ENCODE measurements around the gene TMEM164.

The TMEM164 gene

DNA sequence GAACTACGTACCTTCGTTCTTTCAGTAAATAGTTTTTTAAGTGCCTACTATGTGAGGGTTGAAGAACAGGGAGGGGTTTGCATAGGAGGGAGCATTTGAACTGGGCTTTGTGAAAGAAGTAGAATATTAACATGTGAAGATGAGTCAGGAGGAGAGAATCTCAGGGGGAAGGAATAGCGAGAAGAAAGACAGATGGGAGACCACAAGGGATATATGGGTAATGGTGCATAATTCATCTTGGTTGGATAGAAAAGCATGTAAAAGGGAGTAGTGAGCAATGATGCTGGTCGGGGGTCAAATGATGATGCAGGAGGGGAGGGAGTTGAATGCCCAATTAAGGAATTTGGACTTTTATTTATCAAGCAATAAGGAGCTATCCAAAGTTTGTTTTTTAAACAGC is 52.7 kb downstream of the TMEM164 start:
- H3K4me3 ChIP-seq (ENCODE audit: low read depth, low read length) = no peak overlapping the region
- TF ChIP-seq, protein P1, sequence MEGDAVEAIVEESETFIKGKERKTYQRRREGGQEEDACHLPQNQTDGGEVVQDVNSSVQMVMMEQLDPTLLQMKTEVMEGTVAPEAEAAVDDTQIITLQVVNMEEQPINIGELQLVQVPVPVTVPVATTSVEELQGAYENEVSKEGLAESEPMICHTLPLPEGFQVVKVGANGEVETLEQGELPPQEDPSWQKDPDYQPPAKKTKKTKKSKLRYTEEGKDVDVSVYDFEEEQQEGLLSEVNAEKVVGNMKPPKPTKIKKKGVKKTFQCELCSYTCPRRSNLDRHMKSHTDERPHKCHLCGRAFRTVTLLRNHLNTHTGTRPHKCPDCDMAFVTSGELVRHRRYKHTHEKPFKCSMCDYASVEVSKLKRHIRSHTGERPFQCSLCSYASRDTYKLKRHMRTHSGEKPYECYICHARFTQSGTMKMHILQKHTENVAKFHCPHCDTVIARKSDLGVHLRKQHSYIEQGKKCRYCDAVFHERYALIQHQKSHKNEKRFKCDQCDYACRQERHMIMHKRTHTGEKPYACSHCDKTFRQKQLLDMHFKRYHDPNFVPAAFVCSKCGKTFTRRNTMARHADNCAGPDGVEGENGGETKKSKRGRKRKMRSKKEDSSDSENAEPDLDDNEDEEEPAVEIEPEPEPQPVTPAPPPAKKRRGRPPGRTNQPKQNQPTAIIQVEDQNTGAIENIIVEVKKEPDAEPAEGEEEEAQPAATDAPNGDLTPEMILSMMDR (conservative IDR thresholded peaks at IDR 0.05; ENCODE audit: low read depth, low read length) = no peak
- no peak for DNase-seq (ENCODE audit: low read depth)

DNA sequence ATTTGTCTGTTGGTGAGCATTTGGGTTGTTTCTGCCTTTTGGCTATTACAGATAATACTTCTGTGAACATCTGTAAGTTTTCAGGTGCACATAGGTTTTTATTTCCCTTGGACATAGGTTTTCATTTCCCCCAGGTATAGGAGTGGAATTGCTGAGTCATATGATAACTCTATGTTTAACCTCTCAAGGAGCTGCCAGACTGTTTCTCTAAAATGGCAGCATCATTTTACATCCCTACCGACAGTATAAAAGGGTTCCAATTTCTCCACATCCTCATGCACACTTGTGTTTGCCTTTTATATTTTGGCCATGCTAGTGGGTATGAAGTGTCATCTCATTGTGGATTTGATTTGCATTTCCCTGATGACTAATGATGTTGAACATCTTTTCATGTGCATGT is 53.5 kb downstream of the TMEM164 start:
- no peak overlapping the region for H3K4me3 ChIP-seq (ENCODE audit: low read depth, low read length)
- TF ChIP-seq, protein P1 (conservative IDR thresholded peaks at IDR 0.05; ENCODE audit: low read depth, low read length) = no peak
- no peak for DNase-seq (ENCODE audit: low read depth)

DNA sequence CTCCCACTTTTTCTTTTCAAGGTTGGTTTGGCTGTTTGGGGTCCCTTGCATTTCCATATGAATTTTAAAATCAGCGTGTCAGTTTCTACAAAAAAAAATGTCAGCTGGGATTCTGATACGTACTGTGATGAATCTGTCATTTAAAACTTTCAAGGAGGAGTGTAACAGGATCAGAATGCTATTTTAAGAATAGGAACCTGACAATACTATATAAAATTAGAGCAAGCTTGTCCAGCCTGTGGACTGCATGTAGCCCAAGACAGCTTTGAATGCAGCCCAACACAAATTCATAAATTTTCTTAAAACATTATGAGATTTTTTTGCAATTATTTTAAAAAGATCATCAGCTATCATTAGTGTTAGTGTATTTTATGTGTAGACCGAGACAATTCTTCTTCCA is 56.5 kb downstream of the TMEM164 start:
- DNase-seq (ENCODE audit: low read depth) = no peak
- H3K4me3 ChIP-seq (ENCODE audit: low read depth, low read length) = no peak overlapping the region
- TF ChIP-seq, protein P1 (conservative IDR thresholded peaks at IDR 0.05; ENCODE audit: low read depth, low read length) = no peak

DNA sequence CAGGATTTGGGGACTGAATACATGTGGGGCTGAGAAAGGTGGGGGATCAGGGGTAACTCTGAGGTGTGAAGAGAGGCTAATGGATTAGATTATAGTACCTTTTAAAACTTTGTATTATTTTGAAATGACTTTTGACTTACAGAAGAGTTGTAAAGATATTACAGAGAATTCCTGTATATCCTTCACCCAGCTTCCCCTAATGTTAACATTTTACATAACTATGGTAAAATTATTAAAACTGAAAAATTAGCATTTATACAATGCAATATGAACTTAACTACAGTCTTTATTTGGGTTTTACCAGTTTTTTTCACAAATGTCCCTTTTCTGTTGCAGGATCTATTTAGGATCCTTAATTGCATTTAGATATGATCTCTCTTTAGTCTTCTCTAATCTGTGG is 57.4 kb downstream of the TMEM164 start:
- H3K4me3 ChIP-seq (ENCODE audit: low read depth, low read length) = no peak overlapping the region
- TF ChIP-seq, protein P1 (conservative IDR thresholded peaks at IDR 0.05; ENCODE audit: low read depth, low read length) = no peak
- DNase-seq (ENCODE audit: low read depth) = no peak

DNA sequence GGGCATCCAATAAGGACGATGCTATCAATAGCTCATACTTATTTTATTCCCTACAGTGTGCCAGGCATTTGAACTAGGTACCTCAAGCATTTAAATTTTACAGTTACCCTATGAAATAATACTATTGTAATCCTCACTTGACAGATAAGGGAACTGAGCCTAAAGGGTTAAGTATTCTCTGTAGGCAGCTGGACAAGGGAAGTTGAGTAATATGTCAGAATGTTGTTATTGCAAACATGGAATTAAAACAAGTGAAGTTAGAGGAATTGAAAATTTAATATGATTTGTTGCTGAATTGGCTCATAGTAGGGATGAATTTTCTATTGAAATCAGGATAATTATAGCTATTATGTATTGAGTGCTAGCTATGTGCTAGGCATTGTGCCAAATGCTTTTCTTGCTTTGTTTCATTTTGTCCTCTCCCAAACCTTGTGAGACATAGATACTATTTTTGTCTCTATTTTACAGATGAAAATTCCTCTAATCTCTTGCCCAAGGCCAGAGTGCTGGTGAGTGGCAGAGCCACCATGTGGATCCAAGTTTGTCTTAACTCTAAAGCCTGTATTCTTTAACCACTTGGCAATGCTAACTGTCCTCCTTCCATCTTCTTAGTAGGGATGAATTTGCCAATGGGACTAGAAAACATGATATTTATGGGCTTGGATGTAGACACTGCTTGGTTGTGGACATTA is 58.1 kb downstream of the TMEM164 start:
- H3K4me3 ChIP-seq (ENCODE audit: low read depth, low read length) = no peak overlapping the region
- TF ChIP-seq, protein P1 (conservative IDR thresholded peaks at IDR 0.05; ENCODE audit: low read depth, low read length) = no peak
- DNase-seq (ENCODE audit: low read depth) = peak; percentile 45

DNA sequence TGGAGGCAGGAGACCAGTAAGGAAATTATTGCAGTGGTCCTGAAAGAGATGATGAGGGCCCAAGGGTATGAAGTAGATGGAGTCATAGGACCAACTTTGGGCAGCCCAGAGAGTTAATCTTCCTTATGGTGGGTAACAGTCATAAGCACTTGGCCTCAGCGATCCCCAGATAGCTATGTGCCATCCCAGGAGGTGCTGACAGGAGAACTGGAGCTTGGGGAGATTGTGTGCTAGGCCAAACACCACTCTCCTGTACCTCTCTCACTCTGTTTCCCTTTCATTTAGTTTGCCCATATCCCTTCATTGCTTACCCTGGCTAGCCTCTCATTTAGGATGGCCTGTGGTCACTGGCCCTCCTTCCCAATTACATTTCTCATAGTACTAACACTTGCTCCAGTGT is 60.0 kb downstream of the TMEM164 start:
- H3K4me3 ChIP-seq (ENCODE audit: low read depth, low read length) = no peak overlapping the region
- TF ChIP-seq, protein P1 (conservative IDR thresholded peaks at IDR 0.05; ENCODE audit: low read depth, low read length) = no peak
- DNase-seq (ENCODE audit: low read depth) = no peak
